NCI-H1092 treated with DMSO at 0.1 percent for 48 hours (cell line): ENCODE results near the gene KCNH1.
A peak's percentile ranks its signal among the peaks of the same experiment; 100 is the strongest.
"Not testable (repeated sequence)": the region's sequence is repeated elsewhere in the genome, so short reads cannot be mapped to it uniquely, and the experiment has no call there.

Experiments used
- DNase-seq: peaks from one replicate; lab custom pipeline; 2025; lab: John Stamatoyannopoulos, UW

The KCNH1 gene

DNA sequence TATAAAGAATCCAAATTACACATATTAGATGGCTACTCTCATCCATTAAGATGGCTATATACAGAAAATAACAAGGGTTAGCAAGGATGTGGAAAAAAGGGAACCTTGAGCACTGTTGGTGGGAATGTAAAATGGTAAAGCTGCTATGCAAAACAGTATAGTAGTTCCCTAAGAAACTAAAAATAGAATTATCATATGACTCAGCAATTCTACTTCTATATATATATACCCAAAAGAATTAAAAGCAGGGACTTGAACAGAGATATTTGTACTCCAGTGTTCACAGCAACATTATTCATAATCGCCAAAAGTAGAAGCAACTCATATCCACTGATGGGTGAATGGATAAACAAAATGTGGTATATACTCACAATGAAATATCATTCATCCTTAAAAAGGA, 126.1 kb downstream of the KCNH1 start:
- DNase-seq, result no peak

DNA sequence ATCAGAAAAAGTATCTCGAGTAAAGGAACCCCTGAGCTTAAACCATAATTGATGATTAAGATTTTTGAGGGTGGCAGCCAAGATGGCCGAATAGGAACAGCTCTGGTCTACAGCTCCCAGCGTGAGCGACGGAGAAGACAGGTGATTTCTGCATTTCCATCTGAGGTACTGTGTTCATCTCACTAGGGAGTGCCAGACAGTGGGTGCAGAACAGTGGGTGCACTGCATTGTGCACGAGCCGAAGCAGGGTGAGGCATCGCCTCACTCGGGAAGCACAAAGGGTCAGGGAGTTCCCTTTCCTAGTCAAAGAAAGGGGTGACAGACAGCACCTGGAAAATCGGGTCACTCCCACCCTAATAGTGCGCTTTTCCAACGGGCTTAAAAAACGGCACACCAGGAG, 138.0 kb downstream of the KCNH1 start:
- not testable (repeated sequence) for DNase-seq

DNA sequence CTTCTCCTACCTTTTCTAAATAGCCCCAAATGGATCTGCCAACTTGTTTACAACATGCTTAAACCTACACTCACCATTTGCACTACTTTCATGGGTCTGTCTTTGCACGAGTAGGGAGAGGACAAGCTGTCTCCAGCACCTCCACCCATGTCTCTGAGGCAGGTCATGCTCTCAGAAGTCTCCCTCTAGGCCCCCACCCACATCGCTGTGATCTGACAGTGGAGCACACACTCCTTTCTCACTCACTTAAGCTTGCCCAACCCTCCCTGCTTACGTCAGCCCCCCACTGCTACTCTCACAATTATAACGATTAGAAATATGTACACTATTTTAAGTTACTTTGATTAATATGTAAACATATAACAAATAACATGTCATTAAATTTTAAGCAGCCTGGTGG, 141.1 kb downstream of the KCNH1 start:
- DNase-seq, result no peak

DNA sequence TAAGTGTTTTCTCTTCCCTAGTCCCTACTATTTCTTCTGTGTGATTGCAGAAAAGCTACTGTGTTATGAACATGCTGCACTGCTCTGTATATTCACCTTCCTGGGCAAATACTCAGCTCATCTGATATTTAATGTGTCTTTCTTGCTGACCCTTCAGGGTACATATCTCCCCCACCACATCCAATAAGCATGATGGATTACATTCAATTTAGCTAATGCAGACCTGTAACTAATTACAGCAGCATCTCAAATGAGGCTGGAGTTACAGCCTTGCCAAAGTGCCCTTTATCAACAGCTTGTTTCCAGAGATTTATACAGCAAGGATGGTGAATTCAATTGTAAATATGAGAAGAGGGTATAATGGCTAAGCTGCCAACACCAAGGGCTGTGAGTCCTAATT, 144.0 kb downstream of the KCNH1 start:
- no peak for DNase-seq

DNA sequence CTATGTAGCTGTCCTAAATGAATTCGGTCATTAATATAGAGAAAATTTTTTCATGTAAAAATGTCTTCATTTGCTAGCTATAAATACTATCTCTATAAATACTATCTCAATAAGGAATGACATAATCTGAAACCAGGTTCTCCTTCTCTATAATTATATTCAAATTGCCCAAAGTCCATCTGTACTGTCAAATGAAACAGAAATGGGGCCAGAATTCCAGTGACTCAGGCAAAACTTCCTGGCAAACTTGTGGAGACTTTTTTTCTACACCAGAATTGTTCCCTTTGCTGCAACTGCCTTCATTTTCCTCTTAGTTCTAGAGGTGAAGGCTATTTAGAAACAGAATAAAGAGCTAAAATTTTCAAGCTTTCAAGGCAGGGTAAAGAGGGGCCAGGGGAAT, 152.5 kb downstream of the KCNH1 start:
- no peak for DNase-seq

DNA sequence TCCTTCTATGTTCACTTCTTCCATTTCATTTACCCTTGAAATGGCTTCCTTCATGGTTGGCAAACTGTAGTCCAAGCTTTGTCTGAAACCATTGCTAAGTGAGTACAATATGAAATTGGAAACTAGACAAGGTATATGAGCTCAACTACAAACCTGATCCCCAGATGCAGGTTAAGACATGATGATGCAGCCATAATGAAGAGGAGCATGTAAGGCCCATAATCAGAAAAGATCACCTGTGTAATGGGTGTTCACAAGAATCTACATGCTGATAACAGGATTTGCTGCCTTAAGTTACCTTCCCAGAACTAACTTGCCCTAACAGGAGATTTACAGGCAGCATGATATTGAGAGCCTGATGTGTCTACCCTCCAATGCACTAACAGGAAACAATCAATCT, 153.9 kb downstream of the KCNH1 start:
- DNase-seq, result no peak

DNA sequence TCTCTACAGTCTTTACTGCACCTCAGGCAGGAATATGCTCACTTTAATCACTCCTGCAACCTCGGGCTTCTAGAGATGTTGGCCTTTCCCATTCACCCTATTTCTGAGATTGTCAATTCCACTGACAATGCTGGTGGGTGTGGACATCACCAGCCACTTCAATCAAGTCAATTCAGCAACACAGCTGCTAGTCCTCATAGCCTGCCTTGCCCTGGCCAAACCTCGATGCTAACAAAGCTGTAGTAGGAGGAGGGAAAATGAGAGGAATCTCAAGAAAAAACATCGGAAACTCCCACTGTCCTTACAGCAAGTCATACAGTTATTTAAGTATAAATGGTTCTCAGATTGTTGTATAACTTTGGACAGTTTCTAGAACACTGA, 155.0 kb downstream of the KCNH1 start:
- DNase-seq, result no peak

DNA sequence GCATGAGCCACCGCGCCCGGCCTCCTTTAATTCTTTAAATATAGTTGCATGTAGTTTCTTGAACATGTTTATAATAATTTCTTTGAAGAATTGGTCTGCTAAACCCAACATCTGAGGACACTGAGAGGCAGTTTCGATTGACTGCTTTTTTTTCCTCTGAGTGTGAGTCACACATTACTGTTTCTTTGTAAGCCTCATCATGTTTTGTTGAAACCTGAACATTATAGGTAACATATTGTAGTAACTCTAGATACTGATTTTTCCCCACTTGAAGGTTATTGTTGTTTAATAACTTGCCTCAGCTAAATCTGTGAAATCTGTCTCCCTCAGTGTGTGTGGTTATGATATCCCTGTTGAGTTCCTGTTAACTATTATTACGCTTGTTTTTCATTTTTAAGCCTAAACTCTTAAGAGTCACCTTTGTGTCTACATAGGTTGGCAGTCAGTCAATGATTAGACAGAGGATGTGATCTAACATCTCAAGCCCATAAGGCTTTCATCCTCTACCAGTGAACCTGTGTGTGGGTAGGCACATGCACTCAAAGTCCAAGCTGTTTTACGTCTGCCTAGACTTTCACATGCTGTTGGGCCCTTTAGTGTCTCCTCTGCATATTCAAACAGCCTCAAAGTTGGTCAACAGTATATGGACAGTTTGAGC, 155.5 kb downstream of the KCNH1 start:
- DNase-seq, result no peak

DNA sequence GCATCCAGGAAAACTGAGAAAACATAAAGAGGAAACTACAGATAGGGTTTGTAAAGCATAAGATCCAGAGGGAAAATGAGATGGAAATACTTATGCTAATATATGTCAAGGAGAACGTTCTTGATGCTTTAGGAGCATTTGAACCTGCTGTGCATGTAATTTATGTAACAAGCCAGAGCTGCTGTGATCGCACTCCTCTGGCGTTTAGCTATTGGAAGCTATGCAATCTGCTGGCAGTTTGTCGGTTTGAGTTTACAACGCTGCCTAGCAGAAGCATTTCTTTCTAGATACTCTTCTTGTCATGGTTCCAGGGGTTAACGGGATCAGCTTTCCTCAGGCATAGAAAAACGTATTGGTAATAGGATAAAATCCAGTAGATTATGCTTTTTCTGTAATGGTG, 182.7 kb downstream of the KCNH1 start:
- DNase-seq, result no peak

DNA sequence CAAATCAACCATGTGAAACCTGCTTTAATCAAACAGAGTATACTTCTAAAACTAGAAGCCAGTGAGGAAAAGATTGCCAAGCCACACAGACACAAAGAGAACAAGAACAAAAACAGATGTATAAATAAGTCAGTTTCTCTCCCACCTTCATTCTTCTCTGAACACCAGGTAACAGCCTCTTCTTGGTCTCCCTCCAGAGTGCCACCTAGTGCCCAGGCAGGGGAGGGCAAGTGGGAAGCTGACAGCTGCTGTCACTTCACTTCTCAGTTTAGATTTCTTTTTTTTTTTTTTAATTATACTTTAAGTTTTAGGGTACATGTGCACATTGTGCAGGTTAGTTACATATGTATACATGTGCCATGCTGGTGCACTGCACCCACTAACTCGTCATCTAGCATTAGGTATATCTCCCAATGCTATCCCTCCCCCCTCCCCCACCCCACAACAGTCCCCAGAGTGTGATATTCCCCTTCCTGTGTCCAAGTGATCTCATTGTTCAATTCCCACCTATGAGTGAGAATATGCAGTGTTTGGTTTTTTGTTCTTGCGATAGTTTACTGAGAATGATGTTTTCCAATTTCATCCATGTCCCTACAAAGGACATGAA, 183.9 kb downstream of the KCNH1 start:
- DNase-seq, result peak; percentile 44

DNA sequence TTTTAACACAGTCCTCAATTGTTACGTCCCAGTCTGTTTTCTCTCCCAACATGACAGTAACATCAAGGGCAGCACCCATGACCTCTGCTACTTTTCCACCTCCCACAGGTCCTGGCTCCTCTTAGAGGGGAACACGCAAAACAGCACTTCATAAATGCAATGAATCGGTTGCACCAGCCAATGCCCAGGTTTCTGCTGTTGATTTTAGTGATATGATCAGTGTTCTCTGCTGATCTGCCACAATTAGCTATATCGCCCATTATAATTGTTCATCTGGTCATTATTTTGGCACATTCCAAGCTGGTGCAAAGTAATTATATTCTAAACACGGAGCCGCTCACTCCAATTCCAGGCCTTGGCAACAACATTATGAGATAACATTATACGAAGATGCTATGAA, 184.5 kb downstream of the KCNH1 start:
- no peak for DNase-seq

DNA sequence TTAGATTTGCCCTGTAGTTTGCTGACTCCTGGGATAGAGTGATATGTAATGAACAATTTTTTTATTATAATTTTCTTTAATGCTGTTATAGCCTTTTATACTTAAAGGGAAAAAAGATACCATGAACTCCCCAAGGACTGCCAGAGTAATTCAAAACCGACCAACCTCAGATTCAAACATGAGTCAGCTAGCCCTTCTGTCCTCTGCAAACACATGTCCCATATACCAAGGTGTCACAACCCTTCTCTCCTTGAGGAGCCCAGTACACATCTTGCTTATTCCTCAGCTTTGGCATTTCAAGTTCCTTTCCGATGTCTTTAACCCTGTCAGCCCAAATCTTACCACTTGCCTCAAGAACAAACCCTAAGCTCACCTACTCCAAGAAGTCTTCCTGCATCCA, 184.9 kb downstream of the KCNH1 start:
- no peak for DNase-seq

DNA sequence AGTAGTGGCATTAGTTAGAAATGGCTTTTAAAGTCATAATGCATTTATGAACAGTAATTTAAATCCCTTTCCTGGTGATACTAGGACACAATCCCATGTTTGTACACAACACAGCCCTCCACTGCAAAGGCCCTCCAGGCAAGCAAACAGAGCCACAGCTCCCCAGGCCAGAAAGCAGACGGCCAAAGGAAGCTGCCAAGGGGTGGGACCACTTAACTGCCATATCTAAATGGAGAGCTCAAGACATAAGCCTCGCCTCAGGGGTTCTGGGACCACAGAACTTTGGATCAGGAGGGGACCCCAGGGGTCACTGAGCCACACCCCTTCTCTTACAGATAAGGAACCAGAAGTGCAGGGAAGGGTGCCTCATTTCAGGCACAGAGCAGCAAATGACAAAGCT, 189.7 kb downstream of the KCNH1 start:
- DNase-seq, result peak; percentile 51

DNA sequence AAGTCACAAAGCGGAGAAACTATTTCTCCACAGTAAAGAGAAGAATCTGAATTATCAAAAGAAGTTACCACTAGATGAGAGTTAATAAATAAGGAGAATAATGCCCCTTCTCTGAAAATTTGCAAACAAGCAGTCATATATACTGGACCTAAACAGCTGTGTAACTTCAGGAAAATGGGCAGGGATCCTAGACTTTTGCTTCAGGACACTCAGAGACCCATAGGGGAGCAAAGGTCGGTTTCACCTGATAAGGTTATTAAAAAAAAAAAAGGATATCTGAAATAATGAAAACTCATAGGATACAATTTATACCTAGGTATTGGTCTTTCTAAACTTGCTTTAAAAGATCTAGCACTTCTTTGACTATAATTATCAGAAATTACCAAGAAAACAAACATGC, 191.4 kb downstream of the KCNH1 start:
- no peak for DNase-seq

DNA sequence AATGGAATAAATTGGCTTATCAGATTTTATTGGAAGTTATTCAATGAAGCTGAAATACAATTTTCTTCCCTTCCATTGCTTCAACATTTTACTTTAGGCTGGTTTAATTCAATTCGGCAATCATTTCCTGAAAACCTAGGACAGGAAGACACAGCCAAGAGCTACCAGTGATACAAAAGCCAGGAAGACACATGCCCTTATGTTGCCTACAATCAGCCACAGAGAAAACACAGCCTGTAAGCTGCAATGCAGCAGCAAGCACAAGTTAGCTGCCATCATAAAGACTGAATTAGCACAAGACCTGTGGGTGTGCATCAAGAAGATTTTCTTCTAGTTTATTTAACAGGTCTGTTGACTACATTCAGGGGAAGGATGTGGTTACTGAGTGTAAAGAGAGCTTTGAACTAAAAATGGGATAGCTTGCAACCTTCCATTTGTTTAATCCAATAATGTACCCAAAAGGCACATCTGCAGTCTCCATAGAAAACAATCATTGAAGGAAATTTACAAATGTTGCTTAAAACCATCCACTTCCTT, 193.8 kb downstream of the KCNH1 start:
- no peak for DNase-seq

DNA sequence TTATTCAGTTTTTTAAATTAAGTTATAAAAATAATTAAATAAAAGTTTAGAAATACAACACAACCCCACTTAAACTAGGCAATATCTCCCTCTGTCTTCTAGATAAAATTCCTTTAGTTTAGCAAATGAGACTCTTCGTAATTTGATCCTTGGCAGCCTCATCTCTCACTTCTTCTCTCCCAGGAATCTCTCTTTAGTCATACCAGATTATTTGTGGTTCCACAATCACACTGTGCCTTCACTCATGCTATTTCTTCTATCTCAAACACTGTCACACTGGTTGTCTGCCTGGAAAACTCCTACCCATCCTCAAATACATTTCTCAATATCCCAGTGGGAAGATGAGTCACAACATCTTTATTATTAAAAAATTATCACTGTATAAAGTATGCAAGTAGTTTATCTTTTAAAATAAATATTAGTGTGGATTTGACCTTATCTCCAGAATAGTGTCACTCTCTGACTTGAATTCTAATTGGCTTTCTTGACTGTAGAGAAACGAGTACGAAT, 195.5 kb downstream of the KCNH1 start:
- DNase-seq, result no peak

DNA sequence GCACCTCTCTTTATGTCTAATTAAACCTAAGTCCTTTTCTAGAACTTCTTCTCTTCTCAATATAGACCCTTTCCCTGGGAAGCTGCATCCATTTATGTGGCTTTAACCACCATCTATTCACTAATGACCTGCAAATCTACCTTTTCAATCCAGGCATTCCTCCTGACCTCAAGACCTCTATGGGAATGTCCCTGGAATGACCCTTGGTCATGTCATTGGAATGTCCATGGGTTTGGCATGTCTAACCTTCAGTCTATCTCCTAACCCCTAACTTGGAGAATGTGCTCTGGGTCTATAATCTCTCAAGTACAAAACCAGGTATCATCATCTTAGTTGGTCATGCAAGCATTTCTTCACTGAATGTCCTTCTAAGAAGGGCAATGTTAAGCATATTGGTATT, 196.1 kb downstream of the KCNH1 start:
- no peak for DNase-seq

DNA sequence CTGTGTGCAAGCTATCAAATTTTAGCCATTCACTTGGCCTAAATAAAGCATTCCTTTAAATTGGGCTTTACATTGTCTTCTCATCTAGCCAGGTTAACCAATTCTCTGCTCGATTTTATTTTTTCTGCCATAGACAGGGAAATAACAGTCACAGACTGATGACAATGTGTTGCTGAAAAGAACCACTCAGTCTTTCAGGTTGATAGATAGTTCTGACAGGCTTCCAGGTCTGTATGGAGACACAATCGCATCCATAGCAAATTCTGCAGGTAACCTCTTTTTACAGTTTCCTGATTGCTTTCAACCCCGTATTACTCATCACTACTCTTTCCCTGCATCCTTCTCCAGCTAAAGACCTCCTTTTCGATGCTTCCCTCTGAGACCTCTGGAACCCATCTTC, 198.0 kb downstream of the KCNH1 start:
- DNase-seq, result no peak

DNA sequence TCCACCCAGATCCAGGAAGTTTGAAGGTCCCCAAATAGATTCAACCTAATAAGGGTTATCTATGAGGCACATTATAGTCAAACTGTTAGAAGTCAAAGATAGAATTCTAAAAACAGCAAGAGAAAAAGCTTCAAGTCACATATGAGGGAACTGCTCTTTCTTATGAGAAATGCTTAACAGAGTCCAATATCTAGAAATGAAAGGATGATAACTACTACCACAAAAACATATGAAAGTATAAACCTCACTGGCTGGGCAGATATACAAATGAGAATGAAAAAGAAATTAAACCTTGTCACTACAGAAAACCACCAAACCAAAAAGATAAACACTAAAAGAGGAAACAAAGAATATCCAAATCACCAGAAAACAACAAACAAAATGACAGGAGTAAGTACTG, 201.8 kb downstream of the KCNH1 start:
- DNase-seq, result no peak

DNA sequence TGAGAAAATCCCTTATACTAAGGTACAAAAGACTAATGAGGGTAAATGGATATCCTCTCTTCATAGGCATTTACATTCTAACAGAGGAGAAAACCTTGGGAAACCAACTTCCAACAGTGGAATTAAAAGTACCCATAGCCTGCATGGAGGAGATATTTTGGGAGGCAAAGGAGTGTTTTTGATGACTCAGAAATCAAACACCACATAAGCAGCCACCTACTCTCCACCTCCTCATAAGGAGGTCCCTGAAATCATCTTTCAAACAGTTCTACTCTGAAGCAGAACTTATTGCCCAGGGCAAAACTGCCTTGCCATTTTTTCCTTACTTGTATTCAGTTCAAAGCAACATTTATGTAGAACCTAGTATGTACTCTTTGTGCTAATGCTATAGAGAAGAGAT, 211.3 kb downstream of the KCNH1 start:
- DNase-seq, result no peak

DNA sequence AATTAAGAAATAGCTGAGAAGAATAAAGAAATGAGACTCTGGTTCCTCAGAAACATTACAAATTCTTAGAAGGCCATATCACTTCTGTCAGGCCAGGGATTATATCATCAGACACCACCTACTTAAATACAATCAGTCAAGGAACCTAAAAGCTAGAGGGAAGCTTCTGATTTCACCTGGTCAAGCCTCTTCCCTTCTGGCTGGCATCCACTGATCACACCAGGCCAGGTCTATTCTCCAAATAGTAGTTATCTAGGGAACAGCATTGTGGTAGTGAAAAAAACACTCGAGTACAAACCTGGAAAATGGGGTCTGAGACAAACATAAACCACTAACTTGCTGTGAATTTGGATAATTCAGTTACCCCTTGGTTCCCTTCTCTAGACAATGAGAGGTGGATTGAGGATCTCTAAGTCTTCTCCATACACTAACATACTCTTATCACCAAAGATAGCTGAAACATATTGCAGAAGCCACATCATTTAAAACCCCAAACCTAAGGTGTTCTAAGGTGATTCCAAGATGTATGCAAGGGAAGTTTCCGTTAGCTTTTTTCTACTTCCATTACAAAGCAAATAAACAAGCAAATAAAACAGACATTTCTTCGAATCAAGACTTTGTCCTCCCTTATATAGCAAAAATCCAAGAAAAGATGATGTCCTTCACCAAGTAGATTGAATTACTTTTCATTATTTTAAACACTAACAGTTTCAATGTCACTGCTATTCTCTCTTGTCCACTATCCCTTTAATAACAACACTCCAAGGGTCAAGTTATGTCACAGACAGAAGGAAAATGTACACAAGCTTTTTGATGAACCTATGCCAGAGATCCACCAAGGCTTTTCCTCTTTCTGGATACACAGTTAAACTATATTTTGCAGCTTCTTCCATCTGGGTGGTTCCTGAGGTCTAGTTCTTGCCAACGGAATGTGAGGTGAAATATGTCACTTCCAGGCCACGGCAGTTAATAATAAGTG, 212.9 kb downstream of the KCNH1 start:
- no peak for DNase-seq

DNA sequence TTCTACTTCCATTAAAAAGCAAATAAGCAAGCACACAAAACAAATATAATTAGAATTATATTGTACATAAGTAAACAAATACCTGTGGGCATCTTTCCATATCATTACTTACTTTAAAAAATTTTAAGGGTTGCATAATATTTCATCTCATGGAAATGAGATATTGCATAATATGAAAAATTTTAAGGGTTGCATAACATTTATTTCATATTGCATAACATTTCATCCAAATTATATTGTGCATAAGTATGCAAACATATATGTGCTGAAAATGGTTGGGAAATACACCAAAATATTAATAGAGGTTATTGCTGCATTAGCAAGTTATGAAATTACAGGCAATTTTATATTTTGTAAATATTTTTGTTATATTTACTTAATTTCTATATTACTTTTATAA, 213.7 kb downstream of the KCNH1 start:
- DNase-seq, result no peak

DNA sequence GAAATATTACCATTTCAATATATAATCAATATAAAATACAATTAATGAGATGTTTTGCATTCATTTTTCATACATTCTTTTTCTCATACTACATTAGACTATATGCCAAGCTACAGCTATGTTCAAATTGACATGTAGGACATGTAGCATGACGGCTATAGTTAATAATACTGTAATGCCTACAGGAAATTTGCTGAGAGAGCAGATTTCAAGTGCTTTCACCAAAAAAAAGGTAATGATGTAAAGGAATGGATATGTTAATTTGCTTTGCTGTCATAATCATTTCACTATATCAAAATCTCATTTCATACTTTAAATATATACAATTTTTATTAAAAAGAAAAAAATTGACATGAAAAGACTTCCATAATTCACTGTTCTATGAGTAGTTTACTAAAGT, 215.1 kb downstream of the KCNH1 start:
- DNase-seq, result no peak
